GM21737 (cell line): ENCODE results near the gene ASXL1.
"Not testable (repeated sequence)": the region's sequence is repeated elsewhere in the genome, so short reads cannot be mapped to it uniquely, and the experiment has no call there.

Source experiments
- ATAC-seq: cut with Tn5 transposase; IDR thresholded peaks from one replicate; pipeline ENCODE4 v1.9.1; 2021; ENCODE audit warnings: mild to moderate bottlenecking, moderate library complexity; ENCODE audit not compliant: unreplicated experiment

Gene ASXL1

GRCh38 chr20:32336918-32337347 lies 21.2 kb upstream of the ASXL1 start:
- ATAC-seq: no peak

- ATAC-seq: no peak
Observed at GRCh38 chr20:32337937-32338661, 20.0 kb upstream of the ASXL1 start.

- no peak for ATAC-seq
Observed at GRCh38 chr20:32338665-32339064, 19.5 kb upstream of the ASXL1 start.

- ATAC-seq: no peak
Observed at GRCh38 chr20:32339116-32339515, 19.0 kb upstream of the ASXL1 start.

- not testable (repeated sequence) for ATAC-seq
Observed at GRCh38 chr20:32341053-32341452, 17.1 kb upstream of the ASXL1 start.

- no peak for ATAC-seq
Observed at GRCh38 chr20:32343439-32343838, 14.7 kb upstream of the ASXL1 start.

GRCh38 chr20:32344835-32345506 lies 13.2 kb upstream of the ASXL1 start:
- ATAC-seq: no peak

- ATAC-seq: no peak
Observed at GRCh38 chr20:32348207-32348606, 9.9 kb upstream of the ASXL1 start.

GRCh38 chr20:32350421-32350820 lies 7.7 kb upstream of the ASXL1 start:
- no peak for ATAC-seq

- no peak for ATAC-seq
Observed at GRCh38 chr20:32352121-32352720, 5.9 kb upstream of the ASXL1 start.

- no peak for ATAC-seq
Observed at GRCh38 chr20:32353848-32354496, 4.2 kb upstream of the ASXL1 start.

GRCh38 chr20:32354592-32355416 lies 3.3 kb upstream of the ASXL1 start:
- no peak for ATAC-seq

- peak; percentile 20 for ATAC-seq
Observed at GRCh38 chr20:32355417-32355841, 2.7 kb upstream of the ASXL1 start.

GRCh38 chr20:32355907-32356621 lies 2.1 kb upstream of the ASXL1 start:
- ATAC-seq: not testable (repeated sequence)

- ATAC-seq: no peak
Observed at GRCh38 chr20:32356622-32357374, 1.3 kb upstream of the ASXL1 start.

GRCh38 chr20:32357375-32357868 lies 709 bp upstream of the ASXL1 start:
- no peak for ATAC-seq

GRCh38 chr20:32358632-32358882 lies 426 bp downstream of the ASXL1 start:
- no peak for ATAC-seq

- ATAC-seq: no peak
Observed at GRCh38 chr20:32358883-32359632, 927 bp downstream of the ASXL1 start.
